ENCODE measurements around the gene LRP6.
"Not testable (repeated sequence)": the region's sequence is repeated elsewhere in the genome, so short reads cannot be mapped to it uniquely, and the experiment has no call there.

The LRP6 gene

GRCh38 chr12:12266873-12267741 is at the start of gene LRP6:
LRP6 (minus strand) TSS chr12:12267044; CDS start chr12:12266735, 309 bp downstream.
- no peak for FAIRE-seq

GRCh38 chr12:12315838-12316237 is 49.0 kb upstream of the LRP6 start:
- no peak for FAIRE-seq

DNA sequence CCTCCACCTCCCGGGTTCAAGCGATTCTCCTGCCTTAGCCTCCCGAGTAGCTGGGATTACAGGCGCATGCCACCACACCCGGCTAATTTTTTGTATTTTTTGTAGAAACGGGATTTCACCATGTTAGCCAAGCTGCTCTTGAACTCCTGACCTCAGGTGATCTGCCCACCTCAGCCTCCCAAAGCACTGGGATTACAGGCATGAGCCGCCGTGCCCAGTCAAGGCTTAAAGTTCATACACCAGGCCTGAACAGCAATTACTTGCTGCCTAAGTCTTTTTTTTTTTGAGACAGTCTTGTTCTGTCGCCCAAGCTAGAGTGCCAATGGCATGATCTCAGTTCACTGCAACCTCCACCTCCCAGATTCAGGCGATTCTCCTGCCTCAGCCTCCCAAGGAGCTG is 43.9 kb upstream of the LRP6 start:
- not testable (repeated sequence) for FAIRE-seq

DNA sequence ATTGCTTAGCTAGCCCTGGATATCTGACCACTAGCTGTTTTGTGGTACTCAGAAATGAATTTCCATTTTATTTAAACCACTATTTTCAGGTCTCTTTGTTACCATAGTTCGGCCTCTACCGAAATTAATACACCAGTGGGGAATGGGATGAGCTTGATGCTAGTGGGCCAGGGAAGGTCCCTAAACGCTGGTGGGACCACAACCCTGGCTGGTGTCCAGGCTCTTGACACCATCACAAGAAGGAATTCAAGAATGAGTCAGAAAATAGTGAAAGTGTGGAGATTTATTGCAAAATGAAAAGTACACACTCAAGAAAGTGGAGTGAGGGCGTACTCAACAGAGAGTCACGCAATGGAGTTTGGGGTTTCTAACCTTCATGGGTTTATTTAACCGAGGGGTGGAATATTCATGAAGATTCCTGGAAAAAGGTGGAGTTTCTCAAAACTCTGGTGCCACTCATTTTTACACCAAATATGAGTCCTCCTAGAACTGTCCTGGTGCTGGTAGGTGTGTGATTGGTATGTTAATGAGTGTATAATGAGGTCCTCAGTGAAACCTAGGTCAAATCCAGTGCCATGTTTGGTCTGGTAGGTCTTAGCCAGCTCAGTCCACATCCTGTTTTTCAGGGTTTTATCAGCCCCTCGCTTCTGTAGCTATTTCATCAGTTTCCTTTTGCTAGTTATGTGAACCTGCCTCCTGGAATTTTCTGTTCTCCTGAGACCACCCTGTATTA is 38.9 kb upstream of the LRP6 start:
- no peak for FAIRE-seq

- no peak for FAIRE-seq
Measured at GRCh38 chr12:12302976-12303375, 36.1 kb upstream of the LRP6 start.

- no peak for FAIRE-seq
Measured at GRCh38 chr12:12301122-12301521, 34.3 kb upstream of the LRP6 start.

- no peak for FAIRE-seq
Measured at GRCh38 chr12:12297201-12297830, 30.5 kb upstream of the LRP6 start.

DNA sequence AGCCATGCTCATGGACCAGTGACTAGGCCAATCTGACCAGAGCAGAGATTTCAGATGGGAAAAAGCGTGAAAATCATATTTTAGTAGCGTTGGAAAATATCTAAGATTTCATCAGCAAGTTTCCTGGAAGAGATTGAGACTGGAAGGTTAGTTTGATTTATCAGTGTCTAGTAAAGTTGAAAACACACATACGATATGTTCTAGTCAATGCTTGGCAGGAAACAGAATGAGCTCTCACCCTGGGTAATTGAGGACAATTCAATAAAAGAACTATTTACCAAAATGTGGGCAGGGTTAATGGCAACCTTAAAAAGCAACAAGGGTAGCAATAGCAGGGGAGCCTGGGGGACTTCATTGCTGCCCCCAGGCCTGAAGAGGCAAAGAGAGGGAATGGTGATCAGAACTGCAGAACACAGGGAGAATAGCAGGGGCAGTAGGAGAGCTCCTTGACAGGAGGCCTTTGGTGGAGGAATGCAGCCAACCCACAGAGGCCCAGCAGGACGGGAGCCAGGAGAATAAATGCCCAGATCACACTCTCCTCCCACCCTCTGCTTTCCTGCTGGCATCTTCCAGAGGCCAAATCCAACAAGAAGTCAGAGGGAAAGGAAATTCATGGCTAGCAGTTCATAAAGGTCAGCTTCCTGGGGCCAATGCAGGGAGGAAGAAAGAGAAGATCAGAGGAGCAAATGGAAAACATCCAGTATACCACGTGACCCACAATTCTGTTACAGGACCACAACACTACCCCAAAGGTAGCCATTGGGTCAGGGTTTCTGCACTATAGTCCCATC is 27.6 kb upstream of the LRP6 start:
- no peak for FAIRE-seq

DNA sequence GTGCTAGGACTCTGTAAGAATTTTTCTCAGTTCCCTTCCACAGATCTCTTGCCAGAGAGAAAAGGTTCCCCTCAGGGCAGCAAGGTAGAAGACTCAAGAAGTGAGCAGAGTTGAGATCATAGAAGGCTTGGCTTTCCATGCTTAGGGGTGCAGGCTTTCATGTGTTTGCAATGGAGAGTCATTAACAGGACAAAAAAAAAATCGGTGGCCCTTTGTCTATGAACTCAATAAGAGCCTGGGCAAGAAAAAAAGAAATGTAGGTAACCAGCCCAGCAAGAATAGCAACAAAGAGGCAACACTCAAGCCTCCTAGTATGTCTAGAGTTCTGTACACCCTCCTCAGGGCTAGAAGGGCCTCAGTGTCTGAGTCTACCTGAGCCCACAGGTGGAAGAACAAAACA is 23.4 kb upstream of the LRP6 start:
- no peak for FAIRE-seq

GRCh38 chr12:12286441-12286840 is 19.6 kb upstream of the LRP6 start:
- no peak for FAIRE-seq

GRCh38 chr12:12282761-12283425 is 16.0 kb upstream of the LRP6 start:
- no peak for FAIRE-seq

DNA sequence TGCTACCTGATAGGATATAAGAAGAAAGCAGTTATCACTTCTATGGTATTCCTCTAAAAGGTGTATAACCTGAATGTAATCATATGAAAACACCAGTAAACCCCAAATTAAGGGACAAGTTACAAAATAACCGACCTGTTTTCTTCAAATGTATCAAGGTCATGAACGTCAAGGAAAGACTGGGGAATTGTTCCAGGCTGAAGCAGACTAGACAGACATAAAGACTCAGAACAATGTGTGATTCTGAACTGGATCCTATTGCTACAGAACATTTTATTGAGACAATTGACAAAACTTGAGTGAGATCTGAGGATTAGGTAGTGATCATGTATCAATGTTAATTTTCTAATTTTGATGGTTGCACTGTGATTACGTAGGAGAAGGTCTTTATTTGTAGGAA is 15.4 kb upstream of the LRP6 start:
- FAIRE-seq, result no peak

- FAIRE-seq, result no peak
Measured at GRCh38 chr12:12281134-12281533, 14.3 kb upstream of the LRP6 start.

DNA sequence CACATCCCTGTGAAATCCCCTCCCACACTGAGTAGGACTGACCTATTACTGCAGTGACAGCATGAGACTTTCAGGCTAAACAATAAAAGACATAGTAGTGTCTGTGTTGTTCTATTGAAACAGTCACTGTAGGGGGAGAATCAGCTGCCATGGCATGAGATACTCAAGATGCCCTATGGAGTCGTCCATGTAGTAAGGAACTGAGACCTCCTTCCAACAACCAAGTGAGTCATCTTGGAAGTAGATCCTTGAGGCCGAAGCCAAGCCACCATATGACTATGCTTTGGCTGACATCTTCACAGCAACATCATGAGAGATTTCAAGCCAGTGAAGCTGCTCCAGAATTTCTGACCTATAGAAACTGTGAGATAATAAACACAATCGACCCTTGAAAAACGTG is 12.1 kb upstream of the LRP6 start:
- no peak for FAIRE-seq

GRCh38 chr12:12275874-12276273 is 9.0 kb upstream of the LRP6 start:
- no peak for FAIRE-seq

GRCh38 chr12:12273291-12273957 is 6.6 kb upstream of the LRP6 start:
- no peak for FAIRE-seq

GRCh38 chr12:12272869-12273268 is 6.0 kb upstream of the LRP6 start:
- FAIRE-seq, result no peak

GRCh38 chr12:12270226-12270625 is 3.4 kb upstream of the LRP6 start:
- FAIRE-seq, result no peak

DNA sequence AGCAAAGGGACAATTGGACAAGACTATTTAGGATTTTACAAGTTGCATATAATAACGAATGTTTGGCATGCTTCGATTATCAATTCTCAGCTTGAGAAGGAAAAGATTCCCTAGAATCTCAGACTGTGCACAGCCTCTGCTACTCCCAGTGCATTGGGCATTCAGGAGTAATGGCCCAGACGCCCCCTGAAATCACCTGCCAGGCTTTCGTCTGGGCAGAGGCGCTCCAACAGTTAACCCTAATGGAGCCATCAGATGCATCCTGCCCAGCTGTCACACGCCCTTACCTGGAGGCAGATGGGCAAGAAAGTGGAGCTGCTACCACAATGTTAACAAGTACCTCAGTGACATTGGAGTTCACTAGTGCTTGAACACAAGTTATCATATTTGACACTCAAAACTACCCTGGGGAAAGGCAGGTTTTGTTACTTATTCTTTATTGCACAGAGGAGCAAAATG is 927 bp upstream of the LRP6 start:
- FAIRE-seq, result no peak

DNA sequence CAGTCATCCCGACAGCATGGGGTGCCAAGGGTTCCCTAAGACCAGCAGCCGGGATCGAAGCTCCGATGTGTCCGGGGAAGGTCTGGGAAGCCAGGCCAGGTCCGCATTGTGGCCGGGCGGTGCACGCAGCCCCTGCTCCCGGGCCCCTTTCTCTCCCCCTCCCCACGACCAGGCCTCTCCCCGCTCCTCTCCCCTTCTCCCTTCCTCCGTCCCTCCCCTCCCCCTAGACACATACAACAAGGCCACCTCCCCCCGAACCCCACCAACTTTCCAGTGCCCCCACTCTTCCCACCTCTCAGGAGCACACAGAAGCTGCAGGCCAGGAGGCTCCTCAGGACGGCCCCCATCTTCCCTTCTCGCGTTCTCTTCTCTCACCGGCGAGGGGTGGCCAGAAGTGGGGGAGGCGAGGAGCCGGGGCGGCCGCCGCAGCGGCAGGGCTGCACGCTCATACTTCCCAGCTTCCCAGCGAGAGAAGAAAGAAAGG is 413 bp downstream of the LRP6 start:
- no peak for FAIRE-seq
